GM23338 (cell line): ENCODE measurements around the gene PLCG2. TPM values are rescaled to one million over a fixed set of nuclear protein-coding genes. Genes with fewer than 3 reads are reported as not detected.

Experiments
- ATAC-seq: fragments of 200-7000 bp; cut with Tn5 transposase; 3 replicates; pipeline ENCODE4 v1.9.1; 2020
- DNase-seq: peaks from one replicate; pipeline ENCODE4 v3.0.0-alpha.2; 2015; ENCODE audit warnings: low spot score
- H2AFZ ChIP-seq: fragments of 200-600 bp; sonication (generic); 2 replicates; pipeline ENCODE4 v1.8.0; 2016; ENCODE audit warnings: antibody characterized with exemption, mild to moderate bottlenecking, moderate library complexity
- H3F3A ChIP-seq: fragments of 200-600 bp; sonication (generic); replicated peaks from 2 replicates; pipeline ENCODE4 v1.8.0; 2017; ENCODE audit warnings: antibody characterized with exemption, mixed run types, low read depth
- H3K27ac ChIP-seq: fragments of 200-600 bp; sonication (generic); 2 replicates; pipeline ENCODE4 v1.6.1; 2016; ENCODE audit warnings: low read depth
- H3K27me3 ChIP-seq: fragments of 200-600 bp; sonication (generic); 2 replicates; pipeline ENCODE4 v1.8.0; 2016; ENCODE audit warnings: mild to moderate bottlenecking, mixed run types, moderate library complexity; ENCODE audit not compliant: insufficient read depth
- H3K36me3 ChIP-seq: fragments of 200-600 bp; sonication (generic); 2 replicates; pipeline ENCODE4 v1.8.0; 2016; ENCODE audit warnings: mild to moderate bottlenecking; ENCODE audit not compliant: insufficient read depth
- H3K4me1 ChIP-seq: fragments of 200-600 bp; sonication (generic); 2 replicates; pipeline ENCODE4 v1.8.0; 2016; ENCODE audit warnings: mild to moderate bottlenecking, moderate library complexity; ENCODE audit not compliant: insufficient read depth
- H3K4me2 ChIP-seq: fragments of 200-600 bp; sonication (generic); 2 replicates; pipeline ENCODE4 v1.7.1; 2017; ENCODE audit warnings: mixed run types
- H3K4me3 ChIP-seq: fragments of 200-600 bp; sonication (generic); 2 replicates; pipeline ENCODE4 v1.6.1; 2016; ENCODE audit warnings: mixed run types
- H3K79me2 ChIP-seq: fragments of 200-600 bp; sonication (generic); replicated peaks from 2 replicates; pipeline ENCODE4 v1.8.0; 2017; ENCODE audit warnings: mild to moderate bottlenecking; ENCODE audit not compliant: insufficient read depth
- H3K9me2 ChIP-seq: fragments of 200-600 bp; sonication (generic); 2 replicates; pipeline ENCODE4 v1.8.0; 2017; ENCODE audit not compliant: insufficient read depth
- H4K20me1 ChIP-seq: fragments of 200-600 bp; sonication (generic); replicated peaks from 2 replicates; pipeline ENCODE4 v1.8.0; 2017; ENCODE audit warnings: mild to moderate bottlenecking; ENCODE audit not compliant: insufficient read depth
- H3K27ac Mint-ChIP-seq: 2 replicates; pipeline ENCODE4 v1.8.0; 2020; ENCODE audit warnings: inconsistent platforms, mild to moderate bottlenecking, moderate library complexity, mixed read lengths
- H3K27me3 Mint-ChIP-seq: 3 replicates; pipeline ENCODE4 v1.8.0; 2022; ENCODE audit warnings: low read depth, mild to moderate bottlenecking, moderate library complexity, mixed read lengths, inconsistent platforms; ENCODE audit not compliant: insufficient read depth, poor library complexity
- H3K36me3 Mint-ChIP-seq: 3 replicates; pipeline ENCODE4 v1.8.0; 2021; ENCODE audit warnings: low read depth, mild to moderate bottlenecking, inconsistent platforms, moderate library complexity, mixed read lengths
- H3K4me1 Mint-ChIP-seq: 3 replicates; pipeline ENCODE4 v1.8.0; 2020; ENCODE audit warnings: mild to moderate bottlenecking, inconsistent platforms, mixed read lengths
- H3K4me3 Mint-ChIP-seq: 3 replicates; pipeline ENCODE4 v1.8.0; 2021; ENCODE audit warnings: moderate library complexity, mild to moderate bottlenecking, inconsistent platforms, mixed read lengths
- H3K9me3 Mint-ChIP-seq: 3 replicates; pipeline ENCODE4 v1.8.0; 2020; ENCODE audit warnings: moderate library complexity, mild to moderate bottlenecking, inconsistent platforms, mixed read lengths
- CREB1 ChIP-seq: fragments of 250-450 bp; sonication (Bioruptor Pico); IDR thresholded peaks from 2 replicates; pipeline ENCODE4 v1.5.0; 2020; ENCODE audit warnings: low read depth, mild to moderate bottlenecking, moderate library complexity
- CTCF ChIP-seq, 2 experiments: fragments of 200-600 bp in 1 of 2; sonication (generic) in 1 of 2; conservative IDR thresholded peaks; 2 replicates each; pipeline versions ENCODE4 v1.5.1 to v1.6.1; 2016 to 2017; ENCODE audit warnings: antibody characterized with exemption in 2 of 2, low read depth in 2 of 2, mild to moderate bottlenecking in 2 of 2, moderate library complexity in 1 of 2
- EZH2 ChIP-seq: fragments of 200-600 bp; sonication (generic); IDR thresholded peaks from one replicate; pipeline ENCODE4 v1.8.0; 2017; ENCODE audit warnings: antibody characterized with exemption, mild to moderate bottlenecking, low read depth; ENCODE audit not compliant: unreplicated experiment
- EZH2phosphoT487 ChIP-seq: fragments of 200-600 bp; sonication (generic); IDR thresholded peaks from one replicate; pipeline ENCODE4 v1.8.1; 2018; ENCODE audit warnings: antibody characterized with exemption; ENCODE audit not compliant: unreplicated experiment
- JUNB ChIP-seq: IDR thresholded peaks from one replicate; pipeline ENCODE4 v1.6.1; 2016; ENCODE audit warnings: antibody characterized with exemption; ENCODE audit not compliant: unreplicated experiment
- NANOG ChIP-seq: IDR thresholded peaks from 2 replicates; pipeline ENCODE4 v1.6.1; 2016; ENCODE audit warnings: antibody characterized with exemption, borderline replicate concordance
- POLR2AphosphoS5 ChIP-seq: IDR thresholded peaks from 2 replicates; pipeline ENCODE4 v1.6.1; 2016; ENCODE audit warnings: antibody characterized with exemption, low read depth
- REST ChIP-seq: IDR thresholded peaks from one replicate; pipeline ENCODE4 v1.6.1; 2018; ENCODE audit warnings: antibody characterized with exemption; ENCODE audit not compliant: unreplicated experiment
- STAT1 ChIP-seq: IDR thresholded peaks from one replicate; pipeline ENCODE4 v1.6.1; 2016; ENCODE audit warnings: antibody characterized with exemption; ENCODE audit not compliant: unreplicated experiment
- ZNF114 ChIP-seq: fragments of 250-450 bp; sonication (Bioruptor Pico); IDR thresholded peaks from 2 replicates; pipeline ENCODE4 v1.5.0; 2020; ENCODE audit warnings: mild to moderate bottlenecking, moderate library complexity
- ZNF331 ChIP-seq: fragments of 250-450 bp; sonication (Bioruptor Pico); IDR thresholded peaks from 2 replicates; pipeline ENCODE4 v1.5.0; 2020; ENCODE audit warnings: low read depth, mild to moderate bottlenecking, moderate library complexity
- ZNF462 ChIP-seq: fragments of 250-450 bp; sonication (Bioruptor Pico); IDR thresholded peaks from 2 replicates; pipeline ENCODE4 v1.5.0; 2020; ENCODE audit warnings: mild to moderate bottlenecking, moderate library complexity
- polyA plus RNA-seq: library from polyadenylated mRNA; unstranded; fragments of >200 nt; fragmentation: Nextera tagmentation; extraction: Ambion mirVana; gene quantifications from 2 replicates; pipeline ENCODE4 v1.2.1, GENCODE V29; 2016
- total RNA-seq: library from RNA; depleted of rRNA; stranded (reverse); fragments of >200 nt; shearing (Covaris generic); gene quantifications from 2 replicates; pipeline ENCODE4 v1.2.3, GENCODE V29; 2014
- TF ChIP-seq, protein P1 (sequence below): IDR thresholded peaks from 2 replicates; pipeline ENCODE4 v1.6.1; 2016; ENCODE audit warnings: antibody characterized with exemption

Gene PLCG2
- total and polyA plus RNA-seq, 2 experiments from 2014 or later, result 2.4 to 5.9 TPM

DNA sequence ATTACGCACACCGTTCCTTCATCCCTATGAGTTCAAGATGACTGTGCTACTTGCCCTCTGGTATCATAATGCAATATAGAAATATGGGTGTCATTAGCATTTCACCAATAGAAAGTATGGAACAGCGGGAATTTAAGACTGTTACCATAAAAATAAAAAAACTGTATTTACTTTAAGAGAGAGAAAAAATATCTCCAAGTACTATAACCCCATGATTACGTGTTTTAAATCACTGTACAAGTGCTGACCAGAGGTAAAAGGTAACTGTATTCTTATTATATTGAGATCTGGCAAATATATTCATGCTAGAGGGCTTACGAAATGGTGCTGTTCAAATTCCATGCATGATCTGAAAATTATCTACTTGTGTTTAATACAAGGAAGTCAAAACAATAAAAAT lies 226.9 kb downstream of the PLCG2 start:
- H3K4me1 Mint-ChIP-seq, result peaks cover 7% of the 10 kb centered on the region; the same call in 2 of the 3 replicates
- H3K27ac Mint-ChIP-seq, result no peak overlapping the region
- Histone ChIP-seq H3K4me1 (0 out of 2 replicates have a peak, but pooled peaks cover 5% of the 10 kb centered on the region), H4K20me1 (no peaks in the 10 kb centered on the region), H3K4me2 (no peak overlapping the region), H3K4me3 (no peak overlapping the region), H3K9me2 (no peaks in the 10 kb centered on the region), H3K27ac (no peak overlapping the region), H2AFZ (no peak overlapping the region), H3K79me2 (no peaks in the 10 kb centered on the region), H3K36me3 (no peaks in the 10 kb centered on the region; the same call in 1 of the 2 replicates), H3K27me3 (no peaks in the 10 kb centered on the region), H3F3A (no peaks in the 10 kb centered on the region)
- TF ChIP-seq CREB1 (CRISPR knock-in tag), result no peak
- no peak for TF ChIP-seq ZNF331 (CRISPR knock-in tag)
- no peak for TF ChIP-seq NANOG
- no peak for TF ChIP-seq ZNF462 (CRISPR knock-in tag)
- no peak for TF ChIP-seq STAT1
- TF ChIP-seq CTCF (conservative IDR thresholded peaks at IDR 0.05; ENCODE audit: low read depth in 2 of 2), result no peak
- TF ChIP-seq EZH2, result no peak
- no peak for TF ChIP-seq EZH2phosphoT487
- no peak for TF ChIP-seq REST
- no peak for TF ChIP-seq POLR2AphosphoS5
- TF ChIP-seq ZNF114, result no peak
- TF ChIP-seq, protein P1, sequence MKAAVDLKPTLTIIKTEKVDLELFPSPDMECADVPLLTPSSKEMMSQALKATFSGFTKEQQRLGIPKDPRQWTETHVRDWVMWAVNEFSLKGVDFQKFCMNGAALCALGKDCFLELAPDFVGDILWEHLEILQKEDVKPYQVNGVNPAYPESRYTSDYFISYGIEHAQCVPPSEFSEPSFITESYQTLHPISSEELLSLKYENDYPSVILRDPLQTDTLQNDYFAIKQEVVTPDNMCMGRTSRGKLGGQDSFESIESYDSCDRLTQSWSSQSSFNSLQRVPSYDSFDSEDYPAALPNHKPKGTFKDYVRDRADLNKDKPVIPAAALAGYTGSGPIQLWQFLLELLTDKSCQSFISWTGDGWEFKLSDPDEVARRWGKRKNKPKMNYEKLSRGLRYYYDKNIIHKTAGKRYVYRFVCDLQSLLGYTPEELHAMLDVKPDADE, result no peak
- no peak for TF ChIP-seq JUNB
- ATAC-seq (no peak), DNase-seq (no peak)
- no peaks in the 10 kb centered on the region for H3K27me3 Mint-ChIP-seq
- no peak overlapping the region for H3K4me3 Mint-ChIP-seq
- H3K36me3 Mint-ChIP-seq, result peaks cover 27% of the 10 kb centered on the region; the same call in 2 of the 3 replicates
- peaks cover 37% of the 10 kb centered on the region for H3K9me3 Mint-ChIP-seq
